Psoas muscle (tissue), 8 donors: ENCODE data around the gene ARHGAP35. TPM values are rescaled to one million over a fixed set of nuclear protein-coding genes. Genes with fewer than 3 reads are reported as not detected.
"Not testable (repeated sequence)": the region's sequence is repeated elsewhere in the genome, so short reads cannot be mapped to it uniquely, and the experiment has no call there.

Source experiments
- ATAC-seq, 4 donors: fragments of 200-7000 bp; cut with Tn5 transposase; one replicate each; pipeline ENCODE4 v1.9.1; 2020; ENCODE audit warnings: moderate library complexity in 3 of 4, mild to moderate bottlenecking in 2 of 4
- DNase-seq, 2 donors: peaks; one replicate each; pipeline ENCODE4 v3.0.0-alpha.2; 2020
- H3K27ac ChIP-seq: fragments of 200-600 bp; one replicate; pipeline ENCODE4 v1.8.0; 2022
- H3K27me3 ChIP-seq, 3 donors: fragments of 200-600 bp in 1 of 3; one replicate each; pipeline versions ENCODE4 v1.6.1 to v1.8.0; 2013 to 2022; ENCODE audit warnings: low read length in 2 of 3, mild to moderate bottlenecking in 2 of 3, moderate library complexity in 1 of 3; ENCODE audit not compliant: insufficient read depth in 3 of 3
- H3K36me3 ChIP-seq, 2 donors: fragments of 200-600 bp in 1 of 2; one replicate each; pipeline versions ENCODE4 v1.6.1 to v1.8.0; 2013 to 2022; ENCODE audit warnings: low read depth in 1 of 2, mild to moderate bottlenecking in 1 of 2, moderate library complexity in 1 of 2; ENCODE audit not compliant: insufficient read depth in 1 of 2
- H3K4me1 ChIP-seq: fragments of 200-600 bp; one replicate; pipeline ENCODE4 v1.8.0; 2022
- H3K4me3 ChIP-seq: fragments of 200-600 bp; one replicate; pipeline ENCODE4 v1.8.0; 2022; ENCODE audit warnings: mild to moderate bottlenecking
- H3K9me3 ChIP-seq: fragments of 200-600 bp; one replicate; pipeline ENCODE4 v1.8.0; 2022
- CTCF ChIP-seq: fragments of 200-600 bp; IDR thresholded peaks from one replicate; pipeline ENCODE4 v1.8.0; 2022; ENCODE audit warnings: antibody characterized with exemption
- WGBS, 3 donors: extraction: QIAGEN DNeasy Blood & Tissue Kit; methylation state at CpG; one replicate each; pipeline versions ENCODE4 v1.1.6 to v1.1.7; 2013; 5-methylcytosine and 5-hydroxymethylcytosine counted together
- intact Hi-C, 2 donors: fragments of 100-400 bp; cut with DNase I; formaldehyde crosslinking; loops; one replicate each; pipeline versions ENCODE4 v1.11.0 to v1.14.2; 2022
- polyA plus RNA-seq, 3 donors: library from polyadenylated mRNA; stranded (reverse); fragments of 200-250 nt; gene quantifications; one replicate each; pipeline ENCODE4 v1.2.3, GENCODE V29; 2013
- total RNA-seq, 4 donors: library from RNA; stranded (reverse); fragmentation: NEBNext Ultra II Directional in 2 of 4; extraction: Animal tissue kit (Norgen Biotek cat#: 25700) in 2 of 4; gene quantifications; one replicate each; pipeline versions ENCODE4 v1.2.1 to v1.2.4, GENCODE V29; 2021 to 2023
- donor health status: healthy with polysubstance abuse.
- donor health status: DM: no; HTN: no; CAD: no; lungs with moderate emphysema.
- donor health status: Bipolar disorder and iron deficiency.
- donor health status: healthy.
- donor health status: DM: yes; HTN: yes; CAD: no.
- donor health status: DM: no; HTN: no; CAD: no.
- donor health status: DM: no; HTN: no; CAD: no.
- donor health status: DM: yes; HTN: yes; CAD: no.

The ARHGAP35 gene
- total and polyA plus RNA-seq, 7 donors = 10.0 to 50.6 (median 31.1) TPM

- Histone ChIP-seq H3K9me3 (no peaks in the 10 kb centered on the region), H3K27me3 (no peaks in the 10 kb centered on the region), H3K36me3 (peaks cover 0 to 13% of the 10 kb centered on the region in 2 donors), H3K4me3 (peak overlapping the region; percentile 75), H3K4me1 (peaks cover 17% of the 10 kb centered on the region), H3K27ac (peak overlapping the region; percentile 79)
- no peak for TF ChIP-seq CTCF
- DNase-seq (no peak), ATAC-seq (no peak)
- intact Hi-C loops = no loop called here
- 33 to 38% (median 35%) methylated on average over 5 of the region's 5 CpGs for WGBS, 3 donors
Measured at GRCh38 chr19:46849610-46850009, 11.2 kb upstream of the ARHGAP35 start.

GRCh38 chr19:46850228-46851203 lies 10.3 kb upstream of the ARHGAP35 start, which contains the start of gene AP2S1:
TSS of gene AP2S1 (minus strand) at chr19:46850846. CDS start at chr19:46850766, 80 bp downstream.
- H3K27ac ChIP-seq = peak within 1 kb of the TSS; percentile 79
- no peak for TF ChIP-seq CTCF
- peaks cover 17% of the 10 kb centered on the region for H3K4me1 ChIP-seq
- ATAC-seq = peak; percentile 95 to 98 (median 96)
- peak; percentile 95 to 97 for DNase-seq
- intact Hi-C loops = no loop called here
- H3K4me3 ChIP-seq = peak within 1 kb of the TSS; percentile 75
- H3K27me3 ChIP-seq = no peaks in the 10 kb centered on the region
- WGBS, 3 donors = 0 to 1% (median 1%) methylated on average over 48 to 53 of the region's 53 CpGs
- H3K9me3 ChIP-seq = no peaks in the 10 kb centered on the region
- peaks cover 0 to 4% of the 10 kb centered on the region in 2 donors for H3K36me3 ChIP-seq

GRCh38 chr19:46852830-46853229 lies 8.0 kb upstream of the ARHGAP35 start:
- DNase-seq = no peak
- H3K4me3 ChIP-seq = no peak overlapping the region
- peaks cover 28% of the 10 kb centered on the region for H3K4me1 ChIP-seq
- WGBS, 3 donors = 81 to 97% (median 93%) methylated on average over 1 of the region's 1 CpG
- intact Hi-C loops = no loop called here
- TF ChIP-seq CTCF = no peak
- H3K27ac ChIP-seq = no peak overlapping the region
- H3K36me3 ChIP-seq = no peaks in the 10 kb centered on the region
- H3K9me3 ChIP-seq = no peaks in the 10 kb centered on the region
- no peaks in the 10 kb centered on the region for H3K27me3 ChIP-seq
- ATAC-seq = no peak

- intact Hi-C loops, ATAC-seq, H3K9me3 ChIP-seq, DNase-seq, H3K27ac ChIP-seq, H3K27me3 ChIP-seq, H3K36me3 ChIP-seq, H3K4me3 ChIP-seq: not testable (repeated sequence)
- H3K4me1 ChIP-seq = peaks cover 17% of the 10 kb centered on the region
- 78 to 86% (median 84%) methylated on average over 13 of the region's 13 CpGs for WGBS, 3 donors
Measured at GRCh38 chr19:46854698-46855097, 6.1 kb upstream of the ARHGAP35 start.
